ENCODE data around the gene ZNF41. TPM values are rescaled to one million over a fixed set of nuclear protein-coding genes. Genes with fewer than 3 reads are reported as not detected.

The ZNF41 gene
- 10 to 100 TPM in 3 of 4 donors, 1 to 10 TPM in 1; 8.7 to 14.9 (median 11.7) TPM for total RNA-seq

DNA sequence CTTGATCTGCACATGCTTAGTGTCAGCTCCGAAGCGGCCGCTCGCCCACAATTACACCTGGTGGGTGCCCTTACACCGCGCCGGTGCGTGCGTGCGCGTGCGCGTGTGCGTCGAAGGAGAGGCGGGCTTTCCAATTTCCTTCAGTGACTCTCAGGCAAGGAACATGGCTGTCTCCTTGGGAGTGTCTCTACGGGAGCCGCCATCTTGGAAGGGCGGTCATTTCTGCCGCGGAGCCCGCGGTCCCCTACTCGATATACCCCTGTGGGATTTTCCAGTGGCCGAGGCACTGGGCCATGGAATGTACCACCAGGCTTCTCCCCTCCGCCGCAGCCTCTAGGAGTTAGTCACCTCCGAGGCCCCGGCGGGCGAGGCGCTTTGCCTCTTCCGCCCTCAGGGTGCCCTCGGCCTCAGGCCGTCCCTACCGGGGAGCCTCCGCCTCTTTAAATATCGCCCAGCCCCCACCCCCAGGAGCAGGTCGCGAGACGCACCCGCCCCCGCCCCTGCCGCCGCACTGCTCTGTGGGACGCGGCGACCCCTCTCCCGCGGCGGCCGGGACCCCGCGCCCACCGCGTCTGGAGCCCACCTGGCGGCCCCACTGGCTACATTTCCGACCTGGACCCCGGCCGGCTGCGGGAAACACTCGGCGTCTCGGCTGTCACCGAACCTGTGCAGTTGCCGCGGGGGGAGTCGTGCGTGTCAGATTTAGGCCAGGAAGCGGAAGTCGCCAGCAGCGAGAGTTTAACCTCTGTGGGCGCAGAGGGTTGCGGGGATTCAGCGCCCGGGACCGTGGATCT lies at the start of gene ZNF41:
Gene ZNF41 (minus strand): TSS at position 711 of the 794 bp plus-strand sequence. CDS start 15,741 bp downstream, outside the sequence.
- Histone ChIP-seq H3K27me3 (no peaks in the 10 kb centered on the region), H3K4me3 (peak within 1 kb of the TSS; percentile 66 to 81 (median 75)), H3K36me3 (no peaks in the 10 kb centered on the region), H3K27ac (peak within 1 kb of the TSS; percentile 93 to 97 (median 96)), H3K9me3 (no peaks in the 10 kb centered on the region), H3K4me1 (peaks cover 8 to 26% of the 10 kb centered on the region in 2 donors)
- TF ChIP-seq POLR2A (IDR thresholded peaks at IDR 0.05), result peak; percentile 45 to 55
- TF ChIP-seq, protein P1, sequence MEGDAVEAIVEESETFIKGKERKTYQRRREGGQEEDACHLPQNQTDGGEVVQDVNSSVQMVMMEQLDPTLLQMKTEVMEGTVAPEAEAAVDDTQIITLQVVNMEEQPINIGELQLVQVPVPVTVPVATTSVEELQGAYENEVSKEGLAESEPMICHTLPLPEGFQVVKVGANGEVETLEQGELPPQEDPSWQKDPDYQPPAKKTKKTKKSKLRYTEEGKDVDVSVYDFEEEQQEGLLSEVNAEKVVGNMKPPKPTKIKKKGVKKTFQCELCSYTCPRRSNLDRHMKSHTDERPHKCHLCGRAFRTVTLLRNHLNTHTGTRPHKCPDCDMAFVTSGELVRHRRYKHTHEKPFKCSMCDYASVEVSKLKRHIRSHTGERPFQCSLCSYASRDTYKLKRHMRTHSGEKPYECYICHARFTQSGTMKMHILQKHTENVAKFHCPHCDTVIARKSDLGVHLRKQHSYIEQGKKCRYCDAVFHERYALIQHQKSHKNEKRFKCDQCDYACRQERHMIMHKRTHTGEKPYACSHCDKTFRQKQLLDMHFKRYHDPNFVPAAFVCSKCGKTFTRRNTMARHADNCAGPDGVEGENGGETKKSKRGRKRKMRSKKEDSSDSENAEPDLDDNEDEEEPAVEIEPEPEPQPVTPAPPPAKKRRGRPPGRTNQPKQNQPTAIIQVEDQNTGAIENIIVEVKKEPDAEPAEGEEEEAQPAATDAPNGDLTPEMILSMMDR (IDR thresholded peaks at IDR 0.05 in 4 of 5, conservative IDR thresholded peaks at IDR 0.05 in 1 of 5), result no peak
- intact Hi-C loops (cut with DNase I; ENCODE audit: low total_unique reads), result loop anchor here (1.0 to 10.0 kb wide), 7 partner anchors 40 to 1692 kb away; partner anchors contain the start of genes ARAF, NDUFB11, PLP2 and RBM10
- DNase-seq, result peak; percentile 67 to 86
- ATAC-seq, result peak; percentile 88 to 89
- in situ Hi-C loops (cut with MboI; ENCODE audit: low sequenced_read_pairs in 4 of 4), result no loop called here

DNA sequence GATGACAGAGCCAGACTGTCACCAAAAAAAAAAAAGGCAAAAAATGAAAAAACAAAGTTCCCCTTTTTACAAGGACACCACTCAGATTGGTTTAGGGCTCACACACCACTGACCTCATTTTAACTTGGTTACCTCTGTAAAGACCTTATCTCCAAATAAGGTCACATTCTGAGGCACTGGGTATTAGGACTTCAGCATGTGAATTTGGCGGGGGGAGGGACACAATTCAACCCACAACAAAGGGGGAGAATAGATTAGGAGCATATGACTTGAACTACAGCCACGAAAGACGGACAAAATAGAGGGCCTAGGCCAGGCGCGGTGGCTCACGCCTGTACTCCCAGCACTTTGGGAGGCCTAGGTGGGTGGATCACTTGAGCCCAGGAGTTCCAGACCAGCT lies 47.0 kb upstream of the ZNF41 start:
- no peak for DNase-seq
- Histone ChIP-seq H3K36me3 (no peaks in the 10 kb centered on the region), H3K27ac (no peak overlapping the region), H3K4me1 (no peaks in the 10 kb centered on the region), H3K4me3 (no peak overlapping the region), H3K27me3 (no peaks in the 10 kb centered on the region), H3K9me3 (no peaks in the 10 kb centered on the region)
- in situ Hi-C loops (cut with MboI; ENCODE audit: low sequenced_read_pairs in 4 of 4) (loop anchor here in 2 of 4 donors (25.0 kb wide), 3 partner anchors 107 to 318 kb away; partner anchors contain the start of genes CDK16 (in 1 of the 2), CFP (in 1 of the 2) and ZNF81 (in 1 of the 2)), intact Hi-C loops (cut with DNase I; ENCODE audit: low total_unique reads) (no loop called here)
- ATAC-seq, result no peak
- TF ChIP-seq POLR2A (IDR thresholded peaks at IDR 0.05), result no peak
- TF ChIP-seq, protein P1 (IDR thresholded peaks at IDR 0.05 in 4 of 5, conservative IDR thresholded peaks at IDR 0.05 in 1 of 5), result no peak

DNA sequence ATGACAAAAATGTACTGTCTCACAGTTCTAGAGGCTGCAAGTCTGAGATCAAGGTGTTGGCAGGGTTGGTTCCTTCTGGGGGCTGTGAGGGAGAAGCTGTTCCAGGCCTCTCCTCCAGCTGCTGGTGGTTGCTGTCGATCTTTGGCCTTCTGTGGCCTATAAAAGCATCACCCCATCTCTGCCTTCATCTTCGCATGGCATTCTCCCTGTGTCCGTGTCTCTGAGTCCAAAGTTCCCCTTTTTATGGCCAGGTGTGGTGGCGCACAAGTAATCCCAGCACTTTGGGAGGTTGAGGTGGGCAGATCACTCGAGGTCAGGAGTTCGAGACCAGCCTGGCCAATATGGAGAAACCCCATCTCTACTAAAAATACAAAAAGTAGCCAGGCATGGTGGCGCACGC lies 46.5 kb upstream of the ZNF41 start:
- no peaks in the 10 kb centered on the region for H3K4me1 ChIP-seq

DNA sequence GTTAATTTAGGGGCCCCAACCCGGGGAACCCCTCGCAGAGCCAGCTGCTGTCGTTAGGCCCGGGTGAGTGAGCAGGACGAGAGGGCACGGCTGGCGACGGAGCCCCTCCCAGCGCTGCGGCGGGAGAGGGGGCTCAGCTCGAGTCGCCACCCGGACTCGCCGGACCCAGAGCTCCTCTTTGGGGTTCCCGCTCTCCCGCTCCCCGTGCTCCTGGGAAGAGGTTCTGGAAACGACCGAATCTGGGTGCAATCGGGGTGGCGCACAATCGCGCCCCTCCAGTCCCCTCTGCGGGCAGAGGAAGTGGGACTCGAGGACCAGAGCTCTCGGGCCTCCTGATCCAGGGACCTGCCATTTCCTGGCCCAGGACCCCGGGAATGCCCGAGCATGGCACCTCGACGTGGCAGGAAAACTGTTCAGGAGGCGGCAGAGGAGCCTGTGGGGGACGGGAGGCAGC lies 40.7 kb upstream of the ZNF41 start:
- intact Hi-C loops (cut with DNase I; ENCODE audit: low total_unique reads) (loop anchor here (1.0 to 5.0 kb wide), 5 partner anchors 27 to 330 kb away; partner anchors contain the start of genes UBA1, USP11 and ZNF41), in situ Hi-C loops (cut with MboI; ENCODE audit: low sequenced_read_pairs in 4 of 4) (loop anchor here in 3 of 4 donors (10.0 to 25.0 kb wide), 4 partner anchors 136 to 329 kb away; partner anchors contain the start of genes UBA1 (in 2 of the 3) and CDK16 (in 1 of the 3))
- no peaks in the 10 kb centered on the region for H3K36me3 ChIP-seq
- ATAC-seq, result peak in 1 of 2 donors; percentile 22
- H3K9me3 ChIP-seq, result no peaks in the 10 kb centered on the region
- H3K4me3 ChIP-seq, result peak overlapping the region; percentile 54 to 64 (median 60)
- H3K27ac ChIP-seq, result peak overlapping the region in 1 of 4 donors; percentile 31
- no peaks in the 10 kb centered on the region for H3K4me1 ChIP-seq
- no peak for DNase-seq
- TF ChIP-seq, protein P1 (IDR thresholded peaks at IDR 0.05 in 4 of 5, conservative IDR thresholded peaks at IDR 0.05 in 1 of 5), result peak in 1 of 5 experiments; percentile 5
- TF ChIP-seq POLR2A (IDR thresholded peaks at IDR 0.05), result no peak
- no peaks in the 10 kb centered on the region for H3K27me3 ChIP-seq

More for the DNA sequence above, 46.5 kb upstream of the ZNF41 start:
- no peak for ATAC-seq
- in situ Hi-C loops (cut with MboI; ENCODE audit: low sequenced_read_pairs in 4 of 4), result loop anchor here (10.0 to 25.0 kb wide), 5 partner anchors 108 to 335 kb away; partner anchors contain the start of genes UBA1 (in 2 of the 4), CDK16 (in 1 of the 4), CFP (in 1 of the 4) and ZNF81 (in 1 of the 4)
- Histone ChIP-seq H3K27me3 (no peaks in the 10 kb centered on the region), H3K36me3 (no peaks in the 10 kb centered on the region), H3K27ac (no peak overlapping the region), H3K4me3 (no peak overlapping the region), H3K9me3 (no peaks in the 10 kb centered on the region)
- intact Hi-C loops (cut with DNase I; ENCODE audit: low total_unique reads), result no loop called here
- no peak for TF ChIP-seq POLR2A (IDR thresholded peaks at IDR 0.05)
- TF ChIP-seq, protein P1 (IDR thresholded peaks at IDR 0.05 in 4 of 5, conservative IDR thresholded peaks at IDR 0.05 in 1 of 5), result no peak
- DNase-seq, result no peak
